Measurements from ENCODE around the gene CALCR.
"Not testable (repeated sequence)": the region's sequence is repeated elsewhere in the genome, so short reads cannot be mapped to it uniquely, and the experiment has no call there.

CALCR gene

DNA sequence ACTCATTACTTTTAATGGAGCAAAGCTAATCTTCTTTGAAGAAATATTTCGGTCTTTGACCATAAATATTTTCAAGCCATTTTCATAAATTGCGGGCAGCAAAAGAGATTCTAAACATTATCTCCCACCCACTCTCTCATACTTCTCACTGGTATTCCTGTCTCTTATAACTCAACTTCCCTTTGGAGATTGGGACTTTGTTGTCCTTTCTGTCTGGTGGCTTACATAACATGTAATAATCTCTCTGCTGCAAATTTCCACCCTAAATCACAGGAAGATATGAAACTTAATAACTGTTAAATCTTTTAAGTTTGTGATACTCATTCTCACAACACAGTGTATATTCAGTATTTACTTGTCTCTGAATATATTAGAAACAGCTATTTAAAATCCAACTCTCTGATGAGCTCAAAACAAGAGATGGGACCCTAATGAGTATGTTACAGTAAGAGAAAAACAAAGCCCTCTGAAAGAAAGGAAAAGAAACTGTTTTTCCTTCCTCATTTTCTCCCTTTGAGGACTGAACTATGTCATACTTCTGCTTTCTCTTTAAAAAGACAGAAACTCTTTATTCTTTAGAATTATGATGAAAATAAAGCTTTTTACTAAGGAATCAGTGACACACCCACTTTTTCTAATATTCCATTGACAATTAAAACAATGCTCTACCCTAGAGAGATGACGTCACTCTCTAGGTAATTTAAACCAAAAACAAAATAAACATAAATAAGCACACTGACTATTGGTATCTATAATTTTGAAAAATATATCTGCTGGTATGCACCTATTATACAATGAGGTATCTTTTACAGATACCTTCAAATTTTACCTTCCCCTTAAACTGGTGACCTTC, 14.7 kb downstream of the CALCR start:
- FAIRE-seq = no peak

DNA sequence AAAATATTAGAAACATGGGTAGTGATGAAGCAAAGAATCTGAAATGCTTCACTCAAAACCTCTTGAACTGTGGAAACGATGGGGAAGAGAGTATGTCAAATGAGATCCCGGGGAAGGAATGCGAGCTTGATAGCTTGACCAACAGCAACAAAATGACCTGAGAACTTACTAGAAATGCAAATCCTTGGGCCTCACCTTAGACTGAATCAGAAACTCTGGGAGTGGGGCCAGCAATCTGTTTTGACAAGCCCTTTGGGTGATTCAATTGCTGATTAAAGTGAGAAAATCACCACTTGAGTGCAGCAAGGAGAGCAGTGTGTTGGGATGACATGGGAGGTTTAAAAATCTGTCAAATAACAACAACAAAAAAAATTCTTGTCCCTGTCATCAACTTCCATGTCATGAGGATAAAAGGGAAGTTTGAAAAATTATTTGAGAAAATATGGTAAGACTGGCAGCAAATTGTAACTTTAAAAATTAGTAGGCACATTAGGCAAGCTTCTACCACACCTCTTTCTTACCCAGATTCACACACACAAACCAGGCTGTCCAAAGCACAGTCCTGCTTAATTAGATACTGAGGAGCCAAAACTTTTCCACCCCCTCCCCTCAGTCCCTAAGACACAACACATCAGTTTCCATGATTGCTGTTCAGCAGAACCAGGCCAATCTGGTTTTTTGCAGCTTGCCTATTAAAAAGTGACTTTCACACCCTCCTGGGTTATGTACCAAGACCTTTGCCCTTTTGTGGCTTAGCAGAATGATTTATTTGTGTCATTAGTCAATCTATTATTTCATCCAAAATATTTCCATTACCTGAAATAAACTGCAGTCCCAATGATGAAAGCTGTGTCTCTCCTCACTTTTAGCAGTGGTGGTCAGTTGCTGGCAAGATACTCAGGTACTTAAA, 15.6 kb downstream of the CALCR start:
- no peak for FAIRE-seq

DNA sequence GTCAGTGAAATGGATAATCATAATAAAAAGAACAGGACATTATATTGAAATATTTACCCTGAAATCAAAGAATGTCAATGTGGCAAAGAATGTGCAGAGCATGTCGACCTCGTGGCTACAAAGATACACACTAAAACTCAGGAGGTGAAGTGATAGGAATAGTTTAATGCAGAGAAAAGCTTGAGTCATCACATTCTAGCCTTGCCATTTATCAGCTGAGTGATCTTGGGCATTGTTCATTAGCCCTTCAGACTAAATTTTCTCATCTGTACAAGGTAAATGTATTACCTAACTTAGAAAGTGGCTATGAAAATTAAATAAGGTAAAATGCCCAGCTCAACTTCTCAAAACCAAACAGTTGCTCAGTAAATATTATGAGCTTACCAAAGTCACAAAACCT, 22.6 kb downstream of the CALCR start:
- FAIRE-seq = no peak

DNA sequence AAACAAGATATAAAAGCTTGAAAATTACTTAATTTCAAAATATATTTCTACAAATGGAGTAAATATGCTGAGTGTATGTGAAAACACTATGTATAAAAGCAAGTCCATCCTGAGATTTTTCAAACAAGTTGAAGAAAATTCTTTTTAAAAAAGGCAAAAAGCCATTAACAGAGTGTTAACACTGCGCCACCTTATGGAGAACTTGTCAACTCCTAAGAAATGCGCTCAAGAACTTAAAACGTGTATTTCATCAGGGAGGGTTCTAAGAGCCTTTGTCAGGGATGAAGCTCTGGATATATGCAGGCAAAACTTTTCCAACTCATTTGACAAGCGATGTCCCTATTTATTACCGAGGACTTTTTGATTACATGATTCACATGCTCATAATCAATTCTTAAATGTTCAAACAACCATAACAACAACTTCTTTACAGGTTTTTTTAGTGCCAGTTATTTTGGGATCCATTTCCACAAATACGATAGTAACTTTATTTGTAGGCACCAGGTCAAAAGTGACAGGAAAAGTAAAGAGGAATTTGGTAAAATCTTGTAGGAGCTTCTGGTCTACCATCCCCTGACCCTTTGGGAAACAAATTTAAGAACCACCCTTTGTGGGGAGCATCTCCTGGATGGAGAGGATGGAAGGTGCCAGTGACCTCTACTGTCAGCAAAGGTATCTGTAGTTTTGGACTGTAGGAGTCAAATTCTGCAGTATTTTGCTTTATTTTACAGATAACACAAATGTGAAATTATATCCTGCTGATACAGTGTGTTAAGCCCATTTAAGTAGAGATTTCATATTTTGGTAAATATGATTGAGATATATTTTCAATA, 23.2 kb downstream of the CALCR start:
- peak; percentile 71 for FAIRE-seq

DNA sequence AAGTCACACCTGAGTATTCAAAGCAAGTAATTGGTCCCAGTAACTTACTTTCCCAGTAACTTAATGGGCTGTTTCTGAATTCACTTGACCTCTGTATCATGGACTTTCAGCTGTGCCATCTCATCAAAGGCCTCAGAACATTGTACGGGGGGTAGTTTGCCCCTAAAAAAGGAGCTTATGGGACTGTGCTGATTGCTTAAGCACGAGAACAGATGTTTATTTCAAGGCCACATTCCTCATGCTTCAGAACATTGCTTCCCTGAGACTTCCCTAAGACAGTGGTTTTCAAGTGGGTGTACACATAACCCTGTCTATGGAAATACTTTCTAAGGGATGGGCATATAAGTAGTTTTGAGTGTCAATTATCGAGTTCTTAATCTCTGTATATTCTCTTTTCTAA, 26.8 kb downstream of the CALCR start:
- FAIRE-seq = no peak

DNA sequence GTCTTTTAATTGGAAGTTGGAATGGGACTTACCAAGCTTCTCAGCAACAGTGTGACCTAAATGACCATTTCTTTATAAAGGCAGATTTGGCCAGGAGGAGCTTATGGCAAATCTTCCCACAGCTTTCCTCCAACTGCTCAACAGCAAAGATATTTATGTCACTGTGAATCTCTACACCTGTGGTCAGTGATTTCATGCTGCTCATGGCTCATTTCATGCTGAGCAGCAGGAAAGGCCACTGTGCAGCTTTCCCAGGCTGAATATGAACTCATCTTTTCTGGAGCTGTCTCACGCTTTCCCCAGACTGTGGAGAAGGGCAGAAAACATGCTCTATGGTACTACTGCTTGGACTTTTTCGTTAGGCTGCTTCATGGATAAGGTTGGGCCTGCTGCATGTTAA, 29.8 kb downstream of the CALCR start:
- FAIRE-seq = no peak

DNA sequence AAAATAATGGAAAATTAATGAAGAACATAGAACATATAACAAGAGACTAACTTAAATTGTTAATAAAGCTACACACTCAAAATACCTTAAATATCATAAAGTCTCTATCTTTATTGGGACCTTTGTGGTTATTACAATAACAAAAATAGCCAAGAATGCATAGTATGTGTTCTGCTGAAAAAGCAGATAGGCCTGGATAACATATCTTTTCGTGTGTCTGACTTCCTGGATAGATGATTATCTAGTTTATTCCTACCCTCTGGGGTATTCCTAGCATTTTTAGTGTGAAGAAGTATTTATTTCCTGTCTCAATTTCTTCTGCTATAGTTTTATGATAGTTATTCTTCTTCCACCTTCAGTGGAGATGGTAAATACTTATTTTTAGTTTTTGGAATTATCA, 36.5 kb downstream of the CALCR start:
- no peak for FAIRE-seq

DNA sequence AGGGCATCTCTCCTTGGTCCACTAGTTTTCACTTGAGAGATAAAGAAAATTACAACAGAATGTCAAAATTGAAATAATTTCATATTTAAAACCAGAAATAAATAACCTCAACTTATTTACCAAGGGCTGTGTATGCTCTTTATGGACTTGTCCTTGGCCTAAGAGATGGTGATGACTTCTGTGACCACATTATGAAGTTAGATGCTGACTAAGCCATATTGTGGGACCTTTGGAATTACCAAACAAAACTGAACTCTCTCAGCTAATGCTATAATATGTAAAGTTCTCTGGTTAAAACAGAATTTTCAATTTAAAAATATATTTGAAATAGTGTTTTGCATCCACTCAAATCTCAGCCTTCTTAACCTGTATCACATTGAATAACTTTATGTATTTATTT, 38.9 kb downstream of the CALCR start:
- FAIRE-seq = no peak

DNA sequence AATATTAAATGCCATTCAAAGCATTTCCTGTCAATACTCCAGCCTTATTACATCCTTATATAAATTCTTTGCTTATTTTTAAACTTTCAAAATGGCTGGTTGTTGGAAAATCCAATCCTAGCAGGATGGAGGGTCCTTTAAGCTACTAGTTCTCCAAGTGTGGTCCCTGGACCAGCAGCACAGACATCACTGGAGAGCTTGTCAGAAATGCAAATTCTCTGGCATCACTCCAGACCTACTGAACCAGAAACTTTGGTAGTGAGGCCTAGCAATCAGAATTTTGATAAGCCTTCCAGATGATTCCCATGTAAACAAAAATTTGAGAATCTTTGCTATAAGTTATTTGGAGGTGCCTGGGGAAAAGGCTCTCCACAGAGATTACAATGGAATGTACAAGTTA, 43.8 kb downstream of the CALCR start:
- no peak for FAIRE-seq

DNA sequence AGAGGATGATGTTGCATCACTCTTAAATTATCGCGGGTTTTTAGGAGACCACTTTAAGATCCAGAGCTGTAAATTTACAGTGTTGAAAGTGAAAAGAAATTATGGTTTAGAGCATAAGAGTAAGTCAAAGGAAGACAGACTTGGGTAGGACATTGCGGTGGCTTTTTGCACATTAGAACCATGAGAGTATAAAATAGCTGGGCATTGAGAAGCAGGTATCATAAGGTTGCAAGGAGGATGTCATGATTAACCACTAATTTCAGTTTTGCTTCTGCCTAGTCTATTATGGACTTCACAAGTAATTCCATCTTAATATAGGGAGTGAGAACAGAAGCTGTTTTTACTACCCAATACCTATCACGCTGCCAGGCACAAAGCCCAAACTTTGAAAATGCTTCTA, 57.7 kb downstream of the CALCR start:
- FAIRE-seq = no peak

DNA sequence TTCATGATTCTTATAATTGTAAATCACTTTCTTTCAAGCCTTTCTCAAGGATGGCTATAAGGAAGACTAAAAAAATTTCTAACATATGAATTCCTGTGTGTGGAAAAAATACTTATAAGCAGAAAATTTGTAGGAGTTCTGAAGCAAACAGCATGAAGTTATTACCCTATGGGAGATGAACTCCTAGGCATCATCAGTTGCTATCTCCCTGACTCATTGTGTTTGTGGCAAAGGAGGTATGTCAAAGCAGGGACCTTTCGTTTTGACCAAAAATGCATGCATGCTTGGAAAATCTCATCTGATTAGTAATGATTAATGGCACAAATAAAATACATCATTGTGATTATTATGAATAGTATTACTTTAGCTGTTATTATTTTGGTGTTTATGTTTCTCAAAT, 59.4 kb downstream of the CALCR start:
- no peak for FAIRE-seq

DNA sequence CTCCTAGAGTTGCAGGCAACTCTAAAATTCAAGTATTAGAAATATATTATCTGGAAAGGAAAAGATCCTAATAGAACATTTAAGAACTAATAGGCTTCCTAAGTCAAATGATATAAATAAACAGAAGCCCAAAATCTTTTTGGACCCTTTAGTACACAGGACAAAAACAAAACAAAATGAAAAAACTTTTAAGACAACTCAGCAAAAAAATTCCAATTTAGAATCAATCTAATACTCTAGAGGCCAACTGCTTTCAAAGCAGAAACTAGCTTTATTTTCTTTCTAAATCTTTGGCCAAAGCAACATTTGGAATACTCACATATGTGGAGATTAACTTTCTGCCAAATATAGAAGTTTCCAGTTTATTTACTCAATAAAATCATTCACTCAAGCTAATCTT, 65.2 kb downstream of the CALCR start:
- no peak for FAIRE-seq

DNA sequence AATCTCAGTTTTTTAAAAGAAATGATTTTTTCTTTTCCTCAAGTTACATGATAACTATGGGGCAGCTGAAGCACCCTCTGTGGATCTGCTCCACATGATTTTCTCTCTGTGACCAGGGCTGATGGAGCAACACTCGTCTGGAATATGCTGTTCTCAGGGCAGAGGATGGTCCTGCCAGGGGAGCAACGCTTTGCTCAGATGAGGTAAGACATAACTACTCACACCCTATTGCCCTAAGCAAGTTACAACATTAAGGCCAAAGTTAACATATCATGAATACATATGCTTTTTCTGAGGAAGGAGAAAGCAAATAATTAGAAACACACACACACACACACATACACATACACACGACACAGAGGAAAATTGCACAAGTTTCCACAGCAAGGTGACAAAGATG, 71.4 kb downstream of the CALCR start:
- FAIRE-seq = no peak

DNA sequence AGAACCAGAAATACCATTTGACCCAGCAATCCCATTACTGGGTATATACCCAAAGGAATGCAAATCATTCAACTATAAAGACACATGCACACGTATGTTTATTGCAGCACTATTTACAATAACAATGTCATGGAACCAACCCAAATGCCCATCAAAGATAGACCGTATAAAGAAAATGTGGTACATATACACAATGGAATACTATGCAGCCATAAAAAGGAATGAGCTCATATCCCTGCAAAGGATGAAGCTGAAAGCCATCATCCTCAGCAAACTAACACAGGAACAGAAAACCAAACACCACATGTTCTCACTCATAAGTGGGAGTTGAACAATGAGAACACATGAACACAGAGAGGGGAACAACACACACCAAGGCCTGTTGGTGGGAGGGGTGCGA, 82.7 kb downstream of the CALCR start:
- FAIRE-seq = not testable (repeated sequence)

DNA sequence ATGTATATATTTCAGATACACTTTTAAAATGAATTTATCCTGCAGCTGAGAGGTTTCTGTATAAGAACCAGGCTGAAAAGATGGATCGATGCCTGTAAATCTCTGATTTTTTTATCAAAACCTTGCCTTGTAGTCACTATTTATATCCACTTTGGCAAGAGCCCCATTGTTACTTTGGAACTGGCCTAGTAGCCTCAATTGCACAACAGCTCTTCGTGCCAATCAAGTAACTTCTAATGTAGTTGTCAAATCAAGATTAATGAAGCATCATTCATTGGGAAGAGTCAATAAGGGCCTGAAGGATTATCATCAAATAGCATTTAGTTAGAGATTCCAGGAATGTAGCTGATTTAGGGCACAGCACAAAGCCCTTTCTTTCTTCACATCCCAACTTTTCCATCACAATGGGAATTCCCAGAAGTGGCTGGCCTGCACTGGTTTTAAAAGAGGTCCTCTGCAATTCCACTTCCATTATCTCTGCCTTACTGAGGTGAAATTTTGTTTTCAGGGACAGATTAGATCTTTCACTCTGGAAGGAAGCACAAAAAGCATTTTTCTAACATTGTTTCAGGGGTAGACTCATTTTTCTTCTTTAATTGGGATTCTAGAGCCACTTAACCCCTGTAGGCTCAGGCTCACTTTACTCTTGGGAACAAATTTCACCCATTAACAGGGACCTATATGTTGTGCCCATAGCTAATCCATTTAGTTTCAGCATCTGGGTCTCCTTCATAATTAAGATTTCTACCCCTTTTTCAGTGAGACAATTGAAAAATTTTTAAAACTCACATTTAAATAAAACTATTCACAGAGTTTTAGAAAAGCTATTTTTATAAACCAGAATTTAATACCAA, 97.8 kb downstream of the CALCR start:
- FAIRE-seq = no peak

DNA sequence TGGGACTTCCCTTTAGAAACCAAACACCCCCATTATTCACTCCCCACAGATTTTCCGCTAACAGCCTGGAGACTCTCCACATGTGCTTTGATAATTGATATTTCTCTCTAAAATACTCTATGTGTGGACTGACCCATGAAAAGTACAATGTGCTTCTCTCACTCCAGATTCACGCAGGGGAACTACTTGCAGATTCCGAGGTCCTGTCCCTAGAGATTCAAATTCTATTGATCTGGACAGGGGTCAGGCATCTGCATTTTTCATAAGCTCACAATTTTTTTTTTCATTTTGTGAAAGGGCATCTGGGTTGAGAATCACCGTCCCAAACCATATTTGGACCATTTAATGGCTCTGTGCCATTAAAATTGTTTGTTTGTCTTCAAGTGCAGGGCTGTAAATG, 98.7 kb downstream of the CALCR start:
- FAIRE-seq = no peak

DNA sequence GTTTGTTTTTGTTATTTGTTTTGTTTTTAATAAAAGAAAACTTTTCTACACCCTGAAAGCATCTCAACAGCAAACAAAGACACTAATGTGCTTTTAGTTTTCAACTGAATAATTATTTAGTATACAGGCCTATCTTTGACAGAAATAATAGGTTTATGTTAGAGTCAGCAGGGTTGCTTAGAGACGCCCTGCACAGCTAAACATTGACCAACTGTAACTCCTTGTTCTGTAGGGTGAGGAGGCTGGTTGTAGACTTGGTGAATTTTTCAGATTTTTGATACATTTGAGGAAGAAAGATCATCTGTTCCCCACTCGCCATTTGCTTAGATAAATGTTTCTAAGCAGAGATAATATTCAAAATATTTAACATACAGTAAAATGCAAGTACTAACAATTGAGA, 103.1 kb downstream of the CALCR start:
- no peak for FAIRE-seq

DNA sequence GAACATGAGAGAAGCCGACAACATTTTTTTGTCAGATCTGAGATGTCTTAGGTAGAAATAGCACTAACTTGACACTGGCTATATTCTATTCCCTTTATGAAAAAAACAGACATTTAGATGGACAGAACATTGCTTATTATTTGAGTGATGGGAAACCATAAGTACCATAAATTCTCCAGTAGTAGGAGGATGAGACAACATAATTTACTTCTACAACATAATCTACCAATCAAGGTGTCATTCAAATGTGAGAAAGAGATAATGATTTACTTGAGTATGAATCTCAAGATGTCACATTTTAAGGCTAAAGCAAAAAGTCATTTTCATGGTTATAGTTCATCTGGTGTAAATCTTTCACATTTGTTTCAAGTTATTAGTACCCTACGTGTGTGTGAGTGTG, 110.8 kb downstream of the CALCR start:
- no peak for FAIRE-seq

DNA sequence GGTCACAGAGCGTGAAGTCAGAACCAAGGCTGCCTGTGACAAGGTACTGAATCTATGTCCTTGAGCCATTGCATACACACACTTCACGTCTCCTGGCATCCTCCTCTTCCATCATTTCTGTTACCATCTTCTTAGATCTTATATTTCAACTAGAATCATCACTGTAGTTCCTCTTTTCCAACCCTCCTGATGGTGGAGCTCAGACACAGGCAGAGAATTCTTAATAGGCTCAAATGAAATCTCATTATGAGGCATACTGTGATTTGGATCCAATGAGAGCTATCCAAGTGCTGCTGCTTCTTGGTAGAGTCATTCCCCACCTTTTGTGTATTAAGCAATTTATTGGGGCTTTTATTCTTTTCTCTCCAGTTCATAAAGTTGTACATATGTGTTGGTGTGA, 113.2 kb downstream of the CALCR start:
- FAIRE-seq = no peak

DNA sequence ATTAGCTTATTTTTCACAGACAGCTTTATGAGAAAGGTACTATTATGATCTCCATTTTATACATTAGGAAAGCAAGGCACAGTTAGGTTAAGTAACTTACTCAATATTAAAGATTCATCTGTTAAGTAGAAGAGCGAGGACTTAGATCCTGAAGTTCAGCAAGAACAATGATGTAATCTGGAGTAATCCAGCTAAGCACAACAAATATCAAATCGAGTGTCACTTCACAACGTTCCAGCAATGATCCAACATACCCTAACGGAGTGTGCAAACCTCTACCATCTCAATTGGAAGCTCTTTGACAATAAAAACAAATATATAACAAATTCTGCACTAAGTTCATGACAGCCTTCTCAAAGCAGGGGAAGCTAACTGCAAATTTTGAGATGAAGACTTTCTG, 121.3 kb downstream of the CALCR start:
- no peak for FAIRE-seq

DNA sequence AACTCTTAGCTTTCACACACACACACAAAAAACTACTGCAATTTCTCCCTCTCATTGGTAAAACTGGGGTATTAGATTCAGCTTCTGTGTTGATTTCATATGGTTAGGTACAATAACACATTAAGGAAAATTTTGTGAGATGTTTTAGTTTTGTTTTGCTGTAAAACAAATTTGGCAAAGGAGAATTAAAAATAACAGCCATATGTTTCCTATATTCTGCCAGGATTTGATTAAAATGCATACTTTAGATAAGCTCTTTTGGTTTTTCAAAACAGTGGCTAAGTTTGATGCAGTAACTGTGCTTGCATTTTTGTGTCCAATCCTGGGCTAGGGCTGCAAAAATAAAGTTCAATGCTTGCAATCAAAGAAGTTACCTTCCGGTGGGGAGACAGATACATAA, 126.3 kb downstream of the CALCR start:
- no peak for FAIRE-seq

DNA sequence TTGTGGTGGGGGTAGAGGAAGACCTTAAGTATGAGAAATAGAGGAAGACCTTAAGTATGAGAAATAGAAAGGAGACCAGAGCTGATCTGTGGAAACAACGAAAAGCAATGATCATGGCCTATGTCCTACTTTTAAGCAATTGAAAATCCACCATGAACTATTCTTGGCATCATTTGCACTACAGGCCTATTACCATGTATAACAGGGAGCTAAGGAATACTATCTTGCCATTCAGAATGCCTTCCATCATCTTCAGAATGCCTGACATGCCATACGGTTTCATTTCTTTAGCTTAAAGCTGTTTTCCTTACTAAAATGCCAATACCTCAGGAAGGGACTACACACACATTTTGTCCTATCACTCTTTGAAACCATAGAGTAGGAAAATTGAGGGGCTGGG, 127.0 kb downstream of the CALCR start:
- no peak for FAIRE-seq
